DND-41 (cell line): ENCODE data around the gene ARHGEF6.

Experiments used
- ATAC-seq: fragments of 200-7000 bp; cut with Tn5 transposase; 3 replicates; pipeline ENCODE4 v1.9.1; 2021; ENCODE audit warnings: low read depth; ENCODE audit not compliant: insufficient read depth
- DNase-seq: peaks from one replicate; pipeline ENCODE4 v3.0.0-alpha.2; 2020
- H2AFZ ChIP-seq: 2 replicates; pipeline ENCODE4 v1.6.0; 2012; ENCODE audit warnings: low read depth, low read length
- H3K27ac ChIP-seq: 2 replicates; pipeline ENCODE4 v1.5.1; 2012; ENCODE audit warnings: low read length, inconsistent platforms
- H3K27me3 ChIP-seq: fragments of 200-600 bp; sonication (generic); 2 replicates; pipeline ENCODE4 v1.6.0; 2012; ENCODE audit warnings: low read length, mild to moderate bottlenecking, inconsistent platforms; ENCODE audit not compliant: insufficient read depth, poor library complexity
- H3K36me3 ChIP-seq: 2 replicates; pipeline ENCODE4 v1.5.1; 2012; ENCODE audit warnings: low read length, inconsistent platforms; ENCODE audit not compliant: insufficient read depth
- H3K4me1 ChIP-seq: 2 replicates; pipeline ENCODE4 v1.5.1; 2012; ENCODE audit warnings: mild to moderate bottlenecking, low read length; ENCODE audit not compliant: insufficient read depth
- H3K4me2 ChIP-seq: 2 replicates; pipeline ENCODE4 v1.6.0; 2012; ENCODE audit warnings: mild to moderate bottlenecking, moderate library complexity, low read length, inconsistent platforms; ENCODE audit not compliant: insufficient read depth
- H3K4me3 ChIP-seq, 2 experiments: fragments of 200-600 bp in 1 of 2; shearing (Covaris generic) in 1 of 2; 2 replicates each; pipeline ENCODE4 v1.5.1; 2012 to 2016; ENCODE audit warnings: inconsistent platforms in 2 of 2, low read length in 2 of 2, mild to moderate bottlenecking in 2 of 2, low read depth in 1 of 2, moderate library complexity in 1 of 2
- H3K79me2 ChIP-seq: 2 replicates; pipeline ENCODE4 v1.6.0; 2012; ENCODE audit warnings: low read length, inconsistent platforms; ENCODE audit not compliant: insufficient read depth
- H3K9ac ChIP-seq: 2 replicates; pipeline ENCODE4 v1.6.0; 2012; ENCODE audit warnings: low read depth, mild to moderate bottlenecking, inconsistent platforms, low read length, moderate library complexity
- H3K9me3 ChIP-seq: 2 replicates; pipeline ENCODE4 v1.5.1; 2012; ENCODE audit warnings: low read length, moderate library complexity, mild to moderate bottlenecking, inconsistent platforms; ENCODE audit not compliant: insufficient read depth, severe bottlenecking
- H4K20me1 ChIP-seq: 2 replicates; pipeline ENCODE4 v1.6.0; 2012; ENCODE audit warnings: low read length; ENCODE audit not compliant: insufficient read depth
- CTCF ChIP-seq: IDR thresholded peaks from 2 replicates; pipeline ENCODE4 v1.5.1; 2012; ENCODE audit warnings: borderline replicate concordance, low read length, moderate library complexity, mild to moderate bottlenecking; ENCODE audit not compliant: poor library complexity, severe bottlenecking; ENCODE audit errors: extremely low read depth
- EZH2 ChIP-seq: IDR thresholded peaks from 3 replicates; pipeline ENCODE4 v1.6.1; 2012; ENCODE audit warnings: borderline replicate concordance, low read depth, mild to moderate bottlenecking, moderate library complexity, low read length, inconsistent platforms; ENCODE audit not compliant: severe bottlenecking

Gene ARHGEF6

GRCh38 chrX:136635235-136635634 lies 145.5 kb downstream of the ARHGEF6 start:
- no peaks in the 10 kb centered on the region for H4K20me1 ChIP-seq

GRCh38 chrX:136630881-136631280 lies 149.9 kb downstream of the ARHGEF6 start:
- TF ChIP-seq CTCF (no peak), EZH2 (no peak)
- peak; percentile 46 for ATAC-seq
- no peaks in the 10 kb centered on the region for H3K27me3 ChIP-seq
- DNase-seq: peak; percentile 46
- peaks cover 65% of the 10 kb centered on the region for H3K4me1 ChIP-seq
- no peaks in the 10 kb centered on the region for H4K20me1 ChIP-seq
- no peaks in the 10 kb centered on the region for H3K79me2 ChIP-seq
- H3K9ac ChIP-seq: no peak overlapping the region
- no peak overlapping the region for H3K4me3 ChIP-seq
- H3K4me2 ChIP-seq: no peak overlapping the region
- no peaks in the 10 kb centered on the region for H3K9me3 ChIP-seq
- no peak overlapping the region for H2AFZ ChIP-seq
- no peaks in the 10 kb centered on the region for H3K36me3 ChIP-seq
- no peak overlapping the region for H3K27ac ChIP-seq

More at GRCh38 chrX:136635235-136635634, 145.5 kb downstream of the ARHGEF6 start:
- peak overlapping the region; percentile 60 for H3K4me2 ChIP-seq
- H3K4me1 ChIP-seq: peaks cover 35% of the 10 kb centered on the region
- no peaks in the 10 kb centered on the region for H3K9me3 ChIP-seq
- ATAC-seq (peak; percentile 94), DNase-seq (peak; percentile 41)
- H2AFZ ChIP-seq: peak overlapping the region; percentile 56; the same call in 1 of the 2 replicates
- TF ChIP-seq CTCF: no peak
- TF ChIP-seq EZH2: no peak
- H3K36me3 ChIP-seq: no peaks in the 10 kb centered on the region
- H3K79me2 ChIP-seq: no peaks in the 10 kb centered on the region
- H3K27me3 ChIP-seq: no peaks in the 10 kb centered on the region
- peak overlapping the region in 1 of 2 experiments; percentile 30; a peak in 1 of 4 replicates for H3K4me3 ChIP-seq
- peak overlapping the region; percentile 21; the same call in 1 of the 2 replicates for H3K9ac ChIP-seq
- H3K27ac ChIP-seq: peak overlapping the region; percentile 69

DNA sequence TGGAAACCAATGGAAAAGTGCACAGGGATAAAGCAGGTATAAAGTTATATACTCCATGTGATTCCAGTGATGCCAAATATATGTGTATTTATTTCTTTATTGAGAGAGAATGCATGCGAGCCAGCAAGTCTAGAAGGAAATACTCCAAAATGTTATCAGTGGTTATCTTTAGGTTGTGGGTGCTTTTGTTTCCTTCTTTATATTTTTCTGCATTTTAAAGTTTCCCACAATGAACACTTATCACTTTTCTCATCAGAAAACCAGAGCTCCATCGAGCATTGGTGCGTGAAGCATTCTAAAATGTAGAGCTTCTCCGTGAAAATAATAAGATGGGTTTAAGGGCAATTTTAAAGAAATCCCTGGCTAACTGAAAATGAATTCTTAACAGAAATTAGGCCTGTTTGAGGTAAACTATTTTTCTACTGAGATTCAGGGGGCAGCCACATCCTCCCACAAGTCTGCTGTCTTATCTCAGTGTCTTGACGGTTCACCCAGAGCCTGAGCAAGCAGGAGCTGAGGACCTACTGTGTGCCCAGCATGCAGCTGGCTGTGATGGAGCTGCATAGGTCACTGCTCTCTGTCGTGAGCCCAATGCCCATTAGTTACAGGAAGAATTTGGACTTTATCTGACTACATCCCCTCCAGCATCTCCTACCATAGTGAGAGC lies 151.5 kb downstream of the ARHGEF6 start:
- H3K4me1 ChIP-seq: peaks cover 49% of the 10 kb centered on the region
- H3K9ac ChIP-seq: no peak overlapping the region
- H3K36me3 ChIP-seq: no peaks in the 10 kb centered on the region
- no peaks in the 10 kb centered on the region for H4K20me1 ChIP-seq
- H3K9me3 ChIP-seq: no peaks in the 10 kb centered on the region
- H3K4me3 ChIP-seq: no peak overlapping the region
- H3K4me2 ChIP-seq: no peak overlapping the region
- TF ChIP-seq EZH2: no peak
- no peak for TF ChIP-seq CTCF
- ATAC-seq (peak; percentile 75), DNase-seq (peak; percentile 52)
- no peak overlapping the region for H2AFZ ChIP-seq
- H3K27ac ChIP-seq: peak overlapping the region; percentile 61
- H3K27me3 ChIP-seq: no peaks in the 10 kb centered on the region
- H3K79me2 ChIP-seq: no peaks in the 10 kb centered on the region
